Natural killer cell treated with Interleukin-12 subunit alpha and Interleukin-12 subunit beta and Interleukin-15 and Interleukin-18, amount 100 ng/mL, for 72 hours (primary cell): Measurements from ENCODE around the gene C11orf97. TPM values are rescaled to one million over a fixed set of nuclear protein-coding genes. Genes with fewer than 3 reads are reported as not detected.

Source experiments
- ATAC-seq, 2 donors: fragments of 150-1000 bp; cut with Tn5 transposase in 1 of 2; sonication (Bioruptor Pico), chemical (Tn5 transposase) in 1 of 2; 2 replicates each; pipeline ENCODE4 v1.10.0; 2021
- DNase-seq: peaks from one replicate; pipeline ENCODE4 v3.0.0; 2022; ENCODE audit warnings: low spot score
- H3K27ac Mint-ChIP-seq, 2 donors: 1 replicate in 1 of 2; 2 replicates in 1 of 2; pipeline ENCODE4 v1.8.0; 2022; ENCODE audit warnings: mixed read lengths in 2 of 2, mild to moderate bottlenecking in 1 of 2, moderate library complexity in 1 of 2
- H3K27me3 Mint-ChIP-seq, 2 donors: 1 replicate in 1 of 2; 2 replicates in 1 of 2; pipeline ENCODE4 v1.8.0; 2022; ENCODE audit warnings: mixed read lengths in 2 of 2
- H3K36me3 Mint-ChIP-seq: one replicate; pipeline ENCODE4 v1.8.0; 2022; ENCODE audit warnings: mixed read lengths
- H3K4me1 Mint-ChIP-seq, 2 donors: 1 replicate in 1 of 2; 2 replicates in 1 of 2; pipeline ENCODE4 v1.8.0; 2022; ENCODE audit warnings: low read depth in 2 of 2, mixed read lengths in 2 of 2, mild to moderate bottlenecking in 1 of 2
- H3K4me3 Mint-ChIP-seq: one replicate; pipeline ENCODE4 v1.8.0; 2022; ENCODE audit warnings: mixed read lengths
- H3K9me3 Mint-ChIP-seq: 2 replicates; pipeline ENCODE4 v1.8.0; 2022; ENCODE audit warnings: mixed read lengths
- total RNA-seq, 2 donors: library from RNA; stranded (reverse); gene quantifications; one replicate each; pipeline ENCODE4 v1.2.3, GENCODE V29; 2022

C11orf97 gene
- total RNA-seq, 2 donors from 2014 or later, result not detected

DNA sequence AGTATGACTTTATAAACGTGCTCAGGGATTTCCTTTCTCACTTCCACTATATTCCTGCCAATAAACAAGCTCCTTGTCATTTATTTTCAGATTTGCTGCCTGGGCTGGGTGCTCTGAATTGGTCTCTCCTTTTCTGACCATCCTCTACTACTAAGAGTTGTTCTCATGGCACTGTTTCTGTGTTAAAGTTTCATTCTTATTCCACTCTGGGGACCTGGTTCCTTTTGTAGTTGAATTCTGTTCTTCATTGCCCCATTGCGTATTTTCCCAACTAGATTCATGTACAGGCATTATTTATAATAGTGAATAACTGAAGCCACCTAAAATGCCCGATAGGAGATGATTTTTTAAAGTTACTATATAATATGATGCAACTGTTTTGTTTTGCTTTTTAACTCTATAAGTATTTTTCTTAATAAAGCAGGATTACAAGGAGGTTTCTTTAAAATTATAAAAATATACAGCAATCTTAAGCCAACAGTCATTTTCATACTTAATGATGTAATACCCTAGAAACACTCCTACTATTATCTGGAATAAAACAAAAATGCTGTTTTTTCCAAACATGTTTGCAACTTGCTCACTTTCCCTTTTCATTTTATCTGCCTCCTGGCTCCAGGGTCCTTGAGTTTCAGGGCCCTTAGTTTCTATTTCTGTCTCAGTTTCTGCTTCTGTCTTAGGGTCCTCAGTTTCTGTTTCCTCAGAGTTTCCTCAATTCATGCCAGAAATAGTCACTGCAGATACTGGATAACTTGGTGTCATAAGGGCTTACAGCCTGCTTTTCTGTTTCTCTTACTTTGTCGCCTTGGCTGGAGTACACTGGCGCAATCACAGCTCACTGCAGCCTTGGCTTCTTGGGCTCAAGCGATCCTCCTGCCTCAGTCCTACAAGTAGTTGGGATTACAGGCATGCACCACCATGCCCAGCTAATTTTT lies 21.7 kb downstream of the C11orf97 start:
- H3K27me3 Mint-ChIP-seq, result peaks cover 25 to 39% of the 10 kb centered on the region in 2 donors
- H3K27ac Mint-ChIP-seq, result no peak overlapping the region

GRCh38 chr11:94536386-94536785 lies 24.1 kb downstream of the C11orf97 start:
- no peaks in the 10 kb centered on the region for H3K36me3 Mint-ChIP-seq
- H3K4me1 Mint-ChIP-seq, result no peaks in the 10 kb centered on the region
- ATAC-seq (no peak), DNase-seq (no peak)
- no peak overlapping the region for H3K27ac Mint-ChIP-seq
- H3K27me3 Mint-ChIP-seq, result peaks cover 30 to 34% of the 10 kb centered on the region in 2 donors
- no peaks in the 10 kb centered on the region for H3K9me3 Mint-ChIP-seq
- no peak overlapping the region for H3K4me3 Mint-ChIP-seq

More for the DNA sequence above, 21.7 kb downstream of the C11orf97 start:
- Mint-ChIP-seq H3K4me3 (no peak overlapping the region), H3K4me1 (no peaks in the 10 kb centered on the region), H3K36me3 (no peaks in the 10 kb centered on the region), H3K9me3 (no peaks in the 10 kb centered on the region)
- DNase-seq (no peak), ATAC-seq (no peak)

DNA sequence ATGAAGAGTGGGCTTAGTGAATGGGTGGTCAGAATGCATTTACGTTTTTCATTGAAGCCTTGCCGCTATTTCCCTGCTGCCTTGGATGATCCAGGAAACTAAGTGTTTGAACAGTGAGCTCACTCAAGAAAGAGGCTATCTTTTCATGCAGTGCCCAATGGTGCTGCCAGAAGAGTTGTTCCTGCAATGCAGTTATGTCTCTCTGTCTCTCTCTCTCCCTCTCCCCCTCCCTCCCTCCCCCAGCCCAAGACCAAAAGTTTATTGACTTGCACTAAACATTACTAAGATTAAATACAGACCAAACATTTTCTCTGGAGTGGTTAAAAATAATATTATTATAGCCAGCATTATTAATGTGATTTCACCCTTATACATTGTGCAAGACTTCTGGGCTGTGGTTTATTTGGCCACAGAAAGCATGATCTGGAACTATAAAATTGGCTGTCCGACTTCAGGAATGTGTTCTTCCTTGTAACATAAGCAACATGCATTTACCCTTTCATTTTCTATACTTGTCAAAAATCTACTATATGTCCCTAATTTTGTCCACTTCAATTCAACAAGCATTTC lies 24.9 kb downstream of the C11orf97 start:
- ATAC-seq (no peak), DNase-seq (no peak)
- Mint-ChIP-seq H3K4me3 (no peak overlapping the region), H3K9me3 (no peaks in the 10 kb centered on the region), H3K27me3 (peaks cover 30 to 34% of the 10 kb centered on the region in 2 donors), H3K27ac (no peak overlapping the region), H3K4me1 (no peaks in the 10 kb centered on the region), H3K36me3 (no peaks in the 10 kb centered on the region)

GRCh38 chr11:94539420-94539819 lies 27.2 kb downstream of the C11orf97 start:
- peaks cover 4 to 8% of the 10 kb centered on the region in 2 donors for H3K4me1 Mint-ChIP-seq
- DNase-seq (no peak), ATAC-seq (no peak)
- H3K36me3 Mint-ChIP-seq, result no peaks in the 10 kb centered on the region
- no peak overlapping the region for H3K4me3 Mint-ChIP-seq
- H3K27me3 Mint-ChIP-seq, result peaks cover 19 to 21% of the 10 kb centered on the region in 2 donors
- H3K9me3 Mint-ChIP-seq, result no peaks in the 10 kb centered on the region
- no peak overlapping the region for H3K27ac Mint-ChIP-seq

GRCh38 chr11:94543695-94544645 lies 31.7 kb downstream of the C11orf97 start, which contains the start of gene FUT4:
Gene FUT4 (plus strand): TSS chr11:94543921. CDS start chr11:94544134, 213 bp downstream.
- peak within 1 kb of the TSS; percentile 96 for H3K4me3 Mint-ChIP-seq
- no peaks in the 10 kb centered on the region for H3K36me3 Mint-ChIP-seq
- peaks cover 7% of the 10 kb centered on the region in 2 donors for H3K27me3 Mint-ChIP-seq
- peak; percentile 89 to 92 for ATAC-seq
- no peaks in the 10 kb centered on the region for H3K9me3 Mint-ChIP-seq
- DNase-seq, result peak; percentile 86
- H3K4me1 Mint-ChIP-seq, result peaks cover 24 to 27% of the 10 kb centered on the region in 2 donors
- H3K27ac Mint-ChIP-seq, result peak within 1 kb of the TSS; percentile 93 to 97

DNA sequence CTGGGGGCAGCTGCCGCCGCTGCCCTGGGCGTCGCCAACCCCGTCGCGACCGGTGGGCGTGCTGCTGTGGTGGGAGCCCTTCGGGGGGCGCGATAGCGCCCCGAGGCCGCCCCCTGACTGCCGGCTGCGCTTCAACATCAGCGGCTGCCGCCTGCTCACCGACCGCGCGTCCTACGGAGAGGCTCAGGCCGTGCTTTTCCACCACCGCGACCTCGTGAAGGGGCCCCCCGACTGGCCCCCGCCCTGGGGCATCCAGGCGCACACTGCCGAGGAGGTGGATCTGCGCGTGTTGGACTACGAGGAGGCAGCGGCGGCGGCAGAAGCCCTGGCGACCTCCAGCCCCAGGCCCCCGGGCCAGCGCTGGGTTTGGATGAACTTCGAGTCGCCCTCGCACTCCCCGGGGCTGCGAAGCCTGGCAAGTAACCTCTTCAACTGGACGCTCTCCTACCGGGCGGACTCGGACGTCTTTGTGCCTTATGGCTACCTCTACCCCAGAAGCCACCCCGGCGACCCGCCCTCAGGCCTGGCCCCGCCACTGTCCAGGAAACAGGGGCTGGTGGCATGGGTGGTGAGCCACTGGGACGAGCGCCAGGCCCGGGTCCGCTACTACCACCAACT lies 32.5 kb downstream of the C11orf97 start:
- peak; percentile 62 for DNase-seq
- H3K9me3 Mint-ChIP-seq, result no peaks in the 10 kb centered on the region
- peak overlapping the region; percentile 67 for H3K4me3 Mint-ChIP-seq
- ATAC-seq, result no peak
- H3K27me3 Mint-ChIP-seq, result peaks cover 4 to 7% of the 10 kb centered on the region in 2 donors
- peak overlapping the region in 1 of 2 donors; percentile 40 for H3K27ac Mint-ChIP-seq
- H3K4me1 Mint-ChIP-seq, result peaks cover 24 to 27% of the 10 kb centered on the region in 2 donors
- no peaks in the 10 kb centered on the region for H3K36me3 Mint-ChIP-seq

GRCh38 chr11:94545264-94546161 lies 33.3 kb downstream of the C11orf97 start:
- H3K4me3 Mint-ChIP-seq, result peak overlapping the region; percentile 67
- peak overlapping the region; percentile 40 to 53 for H3K27ac Mint-ChIP-seq
- H3K36me3 Mint-ChIP-seq, result no peaks in the 10 kb centered on the region
- no peaks in the 10 kb centered on the region for H3K9me3 Mint-ChIP-seq
- ATAC-seq (no peak), DNase-seq (no peak)
- peaks cover 31 to 33% of the 10 kb centered on the region in 2 donors for H3K4me1 Mint-ChIP-seq
- H3K27me3 Mint-ChIP-seq, result peaks cover 0 to 7% of the 10 kb centered on the region in 2 donors

- Mint-ChIP-seq H3K9me3 (no peaks in the 10 kb centered on the region), H3K4me1 (peaks cover 33 to 34% of the 10 kb centered on the region in 2 donors), H3K4me3 (peak overlapping the region; percentile 67), H3K36me3 (no peaks in the 10 kb centered on the region), H3K27me3 (peaks cover 0 to 7% of the 10 kb centered on the region in 2 donors), H3K27ac (peak overlapping the region; percentile 40 to 53)
- DNase-seq (no peak), ATAC-seq (no peak)
Measured at GRCh38 chr11:94546162-94546470, 33.9 kb downstream of the C11orf97 start.

- Mint-ChIP-seq H3K9me3 (no peaks in the 10 kb centered on the region), H3K36me3 (no peaks in the 10 kb centered on the region), H3K4me3 (peak overlapping the region; percentile 50), H3K27me3 (peaks cover 0 to 1% of the 10 kb centered on the region in 2 donors), H3K27ac (no peak overlapping the region), H3K4me1 (peaks cover 33 to 34% of the 10 kb centered on the region in 2 donors)
- ATAC-seq, result no peak
- no peak for DNase-seq
Measured at GRCh38 chr11:94546886-94547285, 34.6 kb downstream of the C11orf97 start.

DNA sequence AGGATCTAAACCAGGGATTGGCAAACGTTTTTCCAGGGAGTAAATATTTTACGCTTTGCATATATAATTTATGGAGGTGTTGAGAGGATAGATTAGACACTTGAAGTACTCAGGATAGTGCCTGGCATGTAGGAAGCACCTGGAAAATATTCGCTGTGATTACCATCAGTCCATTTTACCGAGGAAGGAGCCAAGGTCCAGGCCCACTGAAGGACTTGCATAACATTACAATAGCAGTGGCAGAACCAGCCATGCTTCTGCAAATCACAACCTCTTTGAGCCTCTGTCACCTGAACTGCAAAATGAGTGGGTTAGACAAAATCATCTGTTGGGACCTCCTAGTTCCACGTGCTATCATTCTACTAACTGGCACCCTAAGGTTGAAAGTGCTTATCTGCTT lies 36.9 kb downstream of the C11orf97 start:
- no peak for ATAC-seq
- DNase-seq, result no peak
- Mint-ChIP-seq H3K9me3 (no peaks in the 10 kb centered on the region), H3K4me1 (peaks cover 26 to 29% of the 10 kb centered on the region in 2 donors), H3K4me3 (no peak overlapping the region), H3K27ac (no peak overlapping the region), H3K27me3 (no peaks in the 10 kb centered on the region), H3K36me3 (no peaks in the 10 kb centered on the region)

DNA sequence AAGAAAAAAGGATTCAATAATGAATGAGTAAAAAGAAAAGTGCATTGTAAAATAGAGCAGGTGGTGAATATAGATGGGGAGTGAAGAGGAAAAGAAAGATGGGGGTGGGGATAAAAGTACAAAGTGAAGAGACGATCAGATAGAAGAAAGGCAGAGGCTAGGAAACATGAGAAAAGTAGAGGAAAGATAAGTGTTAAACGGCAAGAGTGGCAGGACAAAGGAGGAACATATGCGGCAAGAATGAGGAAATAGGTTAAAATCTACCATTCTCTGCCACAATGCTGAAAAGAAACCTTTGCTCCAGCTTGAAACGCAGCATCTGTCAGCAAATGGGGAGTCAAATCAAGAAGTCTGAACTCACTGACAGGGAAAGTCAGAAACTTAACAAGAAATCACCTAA lies 38.3 kb downstream of the C11orf97 start:
- Mint-ChIP-seq H3K4me3 (no peak overlapping the region), H3K9me3 (no peaks in the 10 kb centered on the region), H3K36me3 (no peaks in the 10 kb centered on the region), H3K27me3 (no peaks in the 10 kb centered on the region), H3K27ac (no peak overlapping the region), H3K4me1 (peaks cover 24 to 27% of the 10 kb centered on the region in 2 donors)
- ATAC-seq (no peak), DNase-seq (no peak)

- Mint-ChIP-seq H3K4me3 (no peak overlapping the region), H3K27me3 (no peaks in the 10 kb centered on the region), H3K9me3 (no peaks in the 10 kb centered on the region), H3K36me3 (no peaks in the 10 kb centered on the region), H3K4me1 (peaks cover 9 to 11% of the 10 kb centered on the region in 2 donors), H3K27ac (no peak overlapping the region)
- ATAC-seq, result no peak
- DNase-seq, result no peak
Measured at GRCh38 chr11:94553938-94554337, 41.7 kb downstream of the C11orf97 start.
